Measurements from ENCODE around the gene SPATA9.

- TF ChIP-seq CTCF (conservative IDR thresholded peaks at IDR 0.05): no peak
- TF ChIP-seq ZFX (IDR thresholded peaks at IDR 0.05): no peak
These were observed 73.1 kb downstream of the SPATA9 start for GRCh38 chr5:95609711-95610110.
